ENCODE results near the gene ABCF3. TPM values are rescaled to one million over a fixed set of nuclear protein-coding genes. Genes with fewer than 3 reads are reported as not detected.

ABCF3 gene
- total RNA-seq, 4 donors from 2014 or later = 51.1 to 83.4 (median 72.6) TPM

- Histone ChIP-seq H3K9me3 (no peaks in the 10 kb centered on the region), H3K36me3 (peaks cover 10 to 12% of the 10 kb centered on the region in 2 donors), H3K4me1 (peaks cover 9 to 19% of the 10 kb centered on the region in 2 donors), H3K27ac (no peak overlapping the region), H3K4me3 (replicated peaks in 1 of 3) (no peak overlapping the region), H3K27me3 (no peaks in the 10 kb centered on the region)
- intact Hi-C loops (cut with DNase I) = loop anchor here (10.0 kb wide), 1 partner anchor 46 kb away; no protein-coding TSS in a partner anchor
- 69 to 72% methylated on average over 13 of the region's 13 CpGs for WGBS, 2 donors
- TF ChIP-seq CTCF (IDR thresholded peaks at IDR 0.05) (no peak), POLR2A (IDR thresholded peaks at IDR 0.05) (no peak)
- DNase-seq = no peak
These were observed 52.3 kb downstream of the ABCF3 start for GRCh38 chr3:184238246-184238818.

- 88 to 91% methylated on average over 1 to 8 of the region's 8 CpGs for WGBS, 2 donors
- no peaks in the 10 kb centered on the region for H3K27me3 ChIP-seq
- intact Hi-C loops (cut with DNase I) = loop anchor here (10.0 kb wide), 1 partner anchor 46 kb away; no protein-coding TSS in a partner anchor
- no peak for DNase-seq
- H3K4me3 ChIP-seq (replicated peaks in 1 of 3) = no peak overlapping the region
- TF ChIP-seq CTCF (IDR thresholded peaks at IDR 0.05) (no peak), POLR2A (IDR thresholded peaks at IDR 0.05) (no peak)
- H3K36me3 ChIP-seq = peaks cover 19 to 21% of the 10 kb centered on the region in 2 donors
- H3K27ac ChIP-seq = no peak overlapping the region
- H3K4me1 ChIP-seq = peaks cover 9 to 16% of the 10 kb centered on the region in 2 donors
- no peaks in the 10 kb centered on the region for H3K9me3 ChIP-seq
These were observed 53.2 kb downstream of the ABCF3 start for GRCh38 chr3:184239221-184239620.

GRCh38 chr3:184239708-184240107 is 53.7 kb downstream of the ABCF3 start:
- no peak for DNase-seq
- Histone ChIP-seq H3K27me3 (no peaks in the 10 kb centered on the region), H3K27ac (no peak overlapping the region), H3K4me3 (replicated peaks in 1 of 3) (no peak overlapping the region), H3K36me3 (peaks cover 23 to 26% of the 10 kb centered on the region in 2 donors), H3K9me3 (no peaks in the 10 kb centered on the region), H3K4me1 (peaks cover 9 to 12% of the 10 kb centered on the region in 2 donors)
- TF ChIP-seq CTCF (IDR thresholded peaks at IDR 0.05) (no peak), POLR2A (IDR thresholded peaks at IDR 0.05) (no peak)
- WGBS, 2 donors = 91% methylated on average over 6 to 7 of the region's 7 CpGs
- intact Hi-C loops (cut with DNase I) = loop anchor here (5.0 to 10.0 kb wide), 4 partner anchors 45 to 345 kb away; partner anchors contain the start of gene ABCF3

- DNase-seq = no peak
- no peaks in the 10 kb centered on the region for H3K27me3 ChIP-seq
- 65 to 81% methylated on average over 2 to 4 of the region's 4 CpGs for WGBS, 2 donors
- intact Hi-C loops (cut with DNase I) = loop anchor here (5.0 to 10.0 kb wide), 3 partner anchors 53 to 346 kb away; partner anchors contain the start of gene ABCF3
- H3K36me3 ChIP-seq = peaks cover 31 to 34% of the 10 kb centered on the region in 2 donors
- no peaks in the 10 kb centered on the region for H3K9me3 ChIP-seq
- H3K4me3 ChIP-seq (replicated peaks in 1 of 3) = no peak overlapping the region
- TF ChIP-seq CTCF (IDR thresholded peaks at IDR 0.05) (no peak), POLR2A (IDR thresholded peaks at IDR 0.05) (no peak)
- H3K27ac ChIP-seq = no peak overlapping the region
- peaks cover 9 to 12% of the 10 kb centered on the region in 2 donors for H3K4me1 ChIP-seq
These were observed 54.6 kb downstream of the ABCF3 start for GRCh38 chr3:184240384-184241140.

GRCh38 chr3:184241141-184241446 is 55.1 kb downstream of the ABCF3 start:
- no peak overlapping the region for H3K4me3 ChIP-seq (replicated peaks in 1 of 3)
- H3K27ac ChIP-seq = no peak overlapping the region
- peaks cover 9 to 12% of the 10 kb centered on the region in 2 donors for H3K4me1 ChIP-seq
- no peaks in the 10 kb centered on the region for H3K9me3 ChIP-seq
- H3K36me3 ChIP-seq = peaks cover 31 to 35% of the 10 kb centered on the region in 2 donors
- no peaks in the 10 kb centered on the region for H3K27me3 ChIP-seq
- DNase-seq = no peak
- 45 to 58% methylated on average over 5 to 16 of the region's 17 CpGs for WGBS, 2 donors
- no peak for TF ChIP-seq POLR2A (IDR thresholded peaks at IDR 0.05)
- TF ChIP-seq CTCF (IDR thresholded peaks at IDR 0.05) = no peak
- intact Hi-C loops (cut with DNase I) = loop anchor here (5.0 to 10.0 kb wide), 3 partner anchors 54 to 346 kb away; partner anchors contain the start of gene ABCF3
